H1 (cell line): Measurements from ENCODE around the gene NCAPG2. TPM values are rescaled to one million over a fixed set of nuclear protein-coding genes. Genes with fewer than 3 reads are reported as not detected.

Experiments used
- CHD7 ChIP-seq: fragments of 300-600 bp; sonication (generic); IDR thresholded peaks from 2 replicates; pipeline ENCODE4 v1.7.1; 2012; ENCODE audit warnings: low read length, moderate library complexity, mild to moderate bottlenecking, inconsistent platforms; ENCODE audit not compliant: insufficient replicate concordance
- EGR1 ChIP-seq: IDR thresholded peaks from 2 replicates; pipeline ENCODE4 v1.6.1; 2011; ENCODE audit warnings: low read depth, low read length, borderline replicate concordance
- MAFK ChIP-seq: IDR thresholded peaks from 2 replicates; pipeline ENCODE4 v1.6.1; 2012; ENCODE audit warnings: low read depth, mild to moderate bottlenecking, improper control_type of control experiment, low read length
- RBBP5 ChIP-seq: IDR thresholded peaks from 2 replicates; pipeline ENCODE4 v1.7.1; 2012; ENCODE audit warnings: low read depth, mild to moderate bottlenecking, inconsistent platforms, low read length, moderate library complexity, borderline replicate concordance
- polyA plus RNA-seq, 7 experiments: library from polyadenylated mRNA; depleted of rRNA in 3 of 7; stranded (reverse) in 5 of 7; unstranded in 2 of 7; fragments of >200 nt in 5 of 7; fragments of 200-250 nt in 2 of 7; gene quantifications; 1 replicate in 5 of 7; 2 replicates in 1 of 7; 4 replicates in 1 of 7; pipeline versions ENCODE4 v1.2.1 to v1.2.3, GENCODE V29; 2011 to 2013; ENCODE audit warnings: missing spikeins in 2 of 7, mixed read lengths in 2 of 7
- total RNA-seq: library from RNA; stranded (reverse); fragmentation: NEBNext Ultra II Directional; extraction: Animal tissue kit (Norgen Biotek cat#: 25700); gene quantifications from 2 replicates; pipeline ENCODE4 v1.2.1, GENCODE V29; 2021

NCAPG2 gene
- total and polyA plus RNA-seq, 2 of the 8 experiments (the other 6 are each of a cell fraction or from before 2014, with no cell fraction given) = 49.9 to 119 TPM

DNA sequence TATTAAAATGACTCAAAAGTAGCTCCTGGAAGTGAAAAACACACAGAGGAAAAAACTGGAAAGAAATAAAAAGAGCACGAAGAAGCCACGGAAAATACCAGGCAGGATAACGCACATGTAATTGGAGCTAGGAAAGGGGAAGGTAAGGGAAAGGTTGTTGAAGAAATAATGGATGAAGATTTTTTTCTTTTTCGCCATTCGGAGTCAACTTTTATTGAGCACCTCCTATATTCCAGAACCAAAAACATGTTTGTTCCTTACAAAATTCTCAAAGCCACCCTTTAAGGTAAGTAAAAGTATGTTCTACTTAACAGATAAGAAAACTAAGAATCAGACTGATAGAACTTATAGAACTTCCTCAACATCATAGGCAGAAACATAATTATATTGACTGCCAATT, 84.2 kb downstream of the NCAPG2 start (continued):
- TF ChIP-seq EGR1 = no peak
- TF ChIP-seq RBBP5 = no peak
- TF ChIP-seq MAFK = no peak
- no peak for TF ChIP-seq CHD7
- TF ChIP-seq, all 59 proteins: peak for 0
